ENCODE data around the gene CREB5. TPM values are rescaled to one million over a fixed set of nuclear protein-coding genes. Genes with fewer than 3 reads are reported as not detected.

The CREB5 gene
- total and polyA plus RNA-seq, 2 of the 13 experiments (the other 11 are each of a cell fraction or from before 2014, with no cell fraction given): 0.38 to 0.71 TPM

GRCh38 chr7:28853834-28854749 lies 441.8 kb downstream of the CREB5 start (continued):
- TF ChIP-seq, protein P1, sequence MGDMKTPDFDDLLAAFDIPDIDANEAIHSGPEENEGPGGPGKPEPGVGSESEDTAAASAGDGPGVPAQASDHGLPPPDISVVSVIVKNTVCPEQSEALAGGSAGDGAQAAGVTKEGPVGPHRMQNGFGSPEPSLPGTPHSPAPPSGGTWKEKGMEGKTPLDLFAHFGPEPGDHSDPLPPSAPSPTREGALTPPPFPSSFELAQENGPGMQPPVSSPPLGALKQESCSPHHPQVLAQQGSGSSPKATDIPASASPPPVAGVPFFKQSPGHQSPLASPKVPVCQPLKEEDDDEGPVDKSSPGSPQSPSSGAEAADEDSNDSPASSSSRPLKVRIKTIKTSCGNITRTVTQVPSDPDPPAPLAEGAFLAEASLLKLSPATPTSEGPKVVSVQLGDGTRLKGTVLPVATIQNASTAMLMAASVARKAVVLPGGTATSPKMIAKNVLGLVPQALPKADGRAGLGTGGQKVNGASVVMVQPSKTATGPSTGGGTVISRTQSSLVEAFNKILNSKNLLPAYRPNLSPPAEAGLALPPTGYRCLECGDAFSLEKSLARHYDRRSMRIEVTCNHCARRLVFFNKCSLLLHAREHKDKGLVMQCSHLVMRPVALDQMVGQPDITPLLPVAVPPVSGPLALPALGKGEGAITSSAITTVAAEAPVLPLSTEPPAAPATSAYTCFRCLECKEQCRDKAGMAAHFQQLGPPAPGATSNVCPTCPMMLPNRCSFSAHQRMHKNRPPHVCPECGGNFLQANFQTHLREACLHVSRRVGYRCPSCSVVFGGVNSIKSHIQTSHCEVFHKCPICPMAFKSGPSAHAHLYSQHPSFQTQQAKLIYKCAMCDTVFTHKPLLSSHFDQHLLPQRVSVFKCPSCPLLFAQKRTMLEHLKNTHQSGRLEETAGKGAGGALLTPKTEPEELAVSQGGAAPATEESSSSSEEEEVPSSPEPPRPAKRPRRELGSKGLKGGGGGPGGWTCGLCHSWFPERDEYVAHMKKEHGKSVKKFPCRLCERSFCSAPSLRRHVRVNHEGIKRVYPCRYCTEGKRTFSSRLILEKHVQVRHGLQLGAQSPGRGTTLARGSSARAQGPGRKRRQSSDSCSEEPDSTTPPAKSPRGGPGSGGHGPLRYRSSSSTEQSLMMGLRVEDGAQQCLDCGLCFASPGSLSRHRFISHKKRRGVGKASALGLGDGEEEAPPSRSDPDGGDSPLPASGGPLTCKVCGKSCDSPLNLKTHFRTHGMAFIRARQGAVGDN (CRISPR knock-in tag; IDR thresholded peaks at IDR 0.05): peak; percentile 76
- TF ChIP-seq KDM4B (CRISPR knock-in tag; IDR thresholded peaks at IDR 0.05): no peak
- no peak for TF ChIP-seq ZKSCAN5 (CRISPR knock-in tag; IDR thresholded peaks at IDR 0.05)
- no peak for TF ChIP-seq ZNF704 (CRISPR knock-in tag; IDR thresholded peaks at IDR 0.05; ENCODE audit: borderline replicate concordance)
- TF ChIP-seq CBFB (CRISPR knock-in tag; IDR thresholded peaks at IDR 0.05): 0 out of 2 replicates have a peak, but pooled peaks have one; percentile 16
- TF ChIP-seq ZNF12 (CRISPR knock-in tag; IDR thresholded peaks at IDR 0.05): 0 out of 2 replicates have a peak, but pooled peaks have one; percentile 21
- no peak for TF ChIP-seq JDP2 (CRISPR knock-in tag; IDR thresholded peaks at IDR 0.05; ENCODE audit: borderline replicate concordance)
- peak; percentile 54; the same call in 1 of the 2 replicates for TF ChIP-seq SALL1 (CRISPR knock-in tag; IDR thresholded peaks at IDR 0.05)
- 0 out of 2 replicates have a peak, but pooled peaks have one; percentile 21 for TF ChIP-seq HOXD1 (CRISPR knock-in tag; IDR thresholded peaks at IDR 0.05)
- TF ChIP-seq TRIM22 (IDR thresholded peaks at IDR 0.05): no peak
- TF ChIP-seq NR2F2 (IDR thresholded peaks at IDR 0.05; ENCODE audit: borderline replicate concordance, low read depth): no peak
- TF ChIP-seq, protein P2, sequence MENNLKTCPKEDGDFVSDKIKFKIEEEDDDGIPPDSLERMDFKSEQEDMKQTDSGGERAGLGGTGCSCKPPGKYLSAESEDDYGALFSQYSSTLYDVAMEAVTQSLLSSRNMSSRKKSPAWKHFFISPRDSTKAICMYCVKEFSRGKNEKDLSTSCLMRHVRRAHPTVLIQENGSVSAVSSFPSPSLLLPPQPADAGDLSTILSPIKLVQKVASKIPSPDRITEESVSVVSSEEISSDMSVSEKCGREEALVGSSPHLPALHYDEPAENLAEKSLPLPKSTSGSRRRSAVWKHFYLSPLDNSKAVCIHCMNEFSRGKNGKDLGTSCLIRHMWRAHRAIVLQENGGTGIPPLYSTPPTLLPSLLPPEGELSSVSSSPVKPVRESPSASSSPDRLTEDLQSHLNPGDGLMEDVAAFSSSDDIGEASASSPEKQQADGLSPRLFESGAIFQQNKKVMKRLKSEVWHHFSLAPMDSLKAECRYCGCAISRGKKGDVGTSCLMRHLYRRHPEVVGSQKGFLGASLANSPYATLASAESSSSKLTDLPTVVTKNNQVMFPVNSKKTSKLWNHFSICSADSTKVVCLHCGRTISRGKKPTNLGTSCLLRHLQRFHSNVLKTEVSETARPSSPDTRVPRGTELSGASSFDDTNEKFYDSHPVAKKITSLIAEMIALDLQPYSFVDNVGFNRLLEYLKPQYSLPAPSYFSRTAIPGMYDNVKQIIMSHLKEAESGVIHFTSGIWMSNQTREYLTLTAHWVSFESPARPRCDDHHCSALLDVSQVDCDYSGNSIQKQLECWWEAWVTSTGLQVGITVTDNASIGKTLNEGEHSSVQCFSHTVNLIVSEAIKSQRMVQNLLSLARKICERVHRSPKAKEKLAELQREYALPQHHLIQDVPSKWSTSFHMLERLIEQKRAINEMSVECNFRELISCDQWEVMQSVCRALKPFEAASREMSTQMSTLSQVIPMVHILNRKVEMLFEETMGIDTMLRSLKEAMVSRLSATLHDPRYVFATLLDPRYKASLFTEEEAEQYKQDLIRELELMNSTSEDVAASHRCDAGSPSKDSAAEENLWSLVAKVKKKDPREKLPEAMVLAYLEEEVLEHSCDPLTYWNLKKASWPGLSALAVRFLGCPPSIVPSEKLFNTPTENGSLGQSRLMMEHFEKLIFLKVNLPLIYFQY (CRISPR knock-in tag; IDR thresholded peaks at IDR 0.05; ENCODE audit: borderline replicate concordance): 0 out of 2 replicates have a peak, but pooled peaks have one; percentile 35
- peak; percentile 74 for TF ChIP-seq YY1 (IDR thresholded peaks at IDR 0.05; ENCODE audit: insufficient read depth, insufficient replicate concordance, low read depth, low read length)
- no peak for TF ChIP-seq TIGD3 (CRISPR knock-in tag; IDR thresholded peaks at IDR 0.05; ENCODE audit: borderline replicate concordance)
- TF ChIP-seq KLF11 (CRISPR knock-in tag; IDR thresholded peaks at IDR 0.05): no peak
